Skeletal muscle tissue (tissue), 2 donors: Measurements from ENCODE around the gene DCBLD2. TPM values are rescaled to one million over a fixed set of nuclear protein-coding genes. Genes with fewer than 3 reads are reported as not detected.

Source experiments
- small RNA-seq: library from RNA; depleted of rRNA; stranded (forward); fragments of <200 nt; gene quantifications from one replicate; pipeline ENCODE3, GENCODE V24; 2014
- total RNA-seq: library from RNA; depleted of rRNA; stranded (reverse); fragments of >200 nt; gene quantifications from one replicate; pipeline ENCODE4 v1.2.3, GENCODE V29; 2014

DCBLD2 gene
- total RNA-seq, 1 donor from 2014 or later: 21.4 TPM

Small RNAs within 50 kb of the gene (small RNA-seq; reads per million reads assigned to genes)
- gene RNU6-1263P (not detected), gene RNU6-26P (not detected)

Other genes with a start within 250 kb of the DCBLD2 start
- gene ST3GAL6, start 138.4 kb downstream of the DCBLD2 start, total RNA-seq: 14.1 TPM